WI38 (cell line): ENCODE results near the gene CEMIP.
A peak's percentile ranks its signal among the peaks of the same experiment; 100 is the strongest.

ENCODE experiments used
- H3K4me3 ChIP-seq: 2 replicates; pipeline ENCODE4 v1.5.1; 2011; ENCODE audit warnings: low read depth, mild to moderate bottlenecking, control low read depth, low read length
- CTCF ChIP-seq: IDR thresholded peaks from 2 replicates; pipeline ENCODE4 v1.5.1; 2012; ENCODE audit warnings: low read depth, mild to moderate bottlenecking, control low read depth, low read length

Gene CEMIP

GRCh38 chr15:80967451-80967850 is 188.3 kb downstream of the CEMIP start:
- no peak for TF ChIP-seq CTCF
- H3K4me3 ChIP-seq, result no peak overlapping the region

- no peak overlapping the region for H3K4me3 ChIP-seq
- no peak for TF ChIP-seq CTCF
Measured at GRCh38 chr15:80967991-80968510, 188.9 kb downstream of the CEMIP start.

GRCh38 chr15:80969316-80969715 is 190.1 kb downstream of the CEMIP start:
- no peak overlapping the region for H3K4me3 ChIP-seq
- TF ChIP-seq CTCF, result no peak

- peak; percentile 70 for TF ChIP-seq CTCF
Measured at GRCh38 chr15:80970018-80970657, 191.0 kb downstream of the CEMIP start.

GRCh38 chr15:80970658-80971057 is 191.5 kb downstream of the CEMIP start:
- no peak for TF ChIP-seq CTCF
- H3K4me3 ChIP-seq, result no peak overlapping the region

More at GRCh38 chr15:80970018-80970657, 191.0 kb downstream of the CEMIP start:
- H3K4me3 ChIP-seq, result no peak overlapping the region

- no peak for TF ChIP-seq CTCF
- H3K4me3 ChIP-seq, result no peak overlapping the region
Measured at GRCh38 chr15:80971143-80971542, 192.0 kb downstream of the CEMIP start.

- no peak for TF ChIP-seq CTCF
- no peak overlapping the region for H3K4me3 ChIP-seq
Measured at GRCh38 chr15:80972276-80972675, 193.1 kb downstream of the CEMIP start.
